ENCODE results near the gene TBX5. TPM values are rescaled to one million over a fixed set of nuclear protein-coding genes. Genes with fewer than 3 reads are reported as not detected.

TBX5 gene
- total and polyA plus RNA-seq, 2 of the 4 experiments (the other 2 are of a cell fraction): 13.3 to 14.7 TPM

- ChIA-PET CTCF (no interaction called here), POLR2A (ENCODE audit: unreplicated experiment) (no interaction called here)
- intact Hi-C loops (cut with micrococcal nuclease) (no loop called here), dilution Hi-C loops (cut with HindIII; ENCODE audit: low sequenced_read_pairs, unreplicated experiment) (no loop called here), in situ Hi-C loops (cut with MboI; ENCODE audit: low sequenced_read_pairs) (no loop called here)
- Histone ChIP-seq H3K4ac (ENCODE audit: low read depth, low read length) (no peak overlapping the region), H3K9me3 (ENCODE audit: control insufficient read depth, insufficient read depth, low read length) (no peaks in the 10 kb centered on the region), H3K27ac (ENCODE audit: insufficient read depth, low read length) (no peak overlapping the region), H2AK5ac (ENCODE audit: low read depth, low read length) (no peak overlapping the region), H3K18ac (ENCODE audit: low read depth, low read length) (no peak overlapping the region), H3K4me3 (ENCODE audit: insufficient read depth, low read depth, low read length) (no peak overlapping the region), H2AFZ (replicated peaks; ENCODE audit: low read length, poor library complexity) (no peak overlapping the region), H3K9ac (ENCODE audit: low read depth, low read length) (no peak overlapping the region), H2BK120ac (ENCODE audit: low read depth, low read length) (no peak overlapping the region), H4K8ac (ENCODE audit: low read depth in 2 of 2, low read length in 2 of 2) (no peak overlapping the region), H3K4me1 (ENCODE audit: control insufficient read depth, insufficient read depth, low read length) (no peaks in the 10 kb centered on the region), H3K4me2 (ENCODE audit: low read depth, low read length) (no peak overlapping the region), H3K9me1 (ENCODE audit: insufficient read depth, low read length) (peaks cover 14% of the 10 kb centered on the region; the same call in 1 of the 2 replicates), H4K5ac (ENCODE audit: low read depth, low read length) (no peak overlapping the region), H2AK9ac (replicated peaks; ENCODE audit: low read depth, low read length, poor library complexity) (no peak overlapping the region), H3K14ac (replicated peaks; ENCODE audit: low read depth, low read length) (no peak overlapping the region), H4K20me1 (ENCODE audit: insufficient read depth, low read length) (peaks cover 27% of the 10 kb centered on the region; the same call in 1 of the 2 replicates), H3K27me3 (ENCODE audit: control insufficient read depth, insufficient read depth, low read length) (no peaks in the 10 kb centered on the region), H2BK5ac (ENCODE audit: low read depth, low read length, poor library complexity, severe bottlenecking) (peak overlapping the region; percentile 47), H3K79me1 (ENCODE audit: low read depth in 1 of 2, low read length in 2 of 2) (peaks cover 54 to 85% of the 10 kb centered on the region in 2 experiments), H3K56ac (ENCODE audit: extremely low read depth, insufficient read depth, low read length) (no peak overlapping the region), H3K23ac (ENCODE audit: low read depth, low read length) (no peak overlapping the region), H3K36me3 (ENCODE audit: control insufficient read depth, insufficient read depth, low read length) (peaks cover 79% of the 10 kb centered on the region), H4K91ac (ENCODE audit: insufficient read depth, low read depth, low read length) (no peak overlapping the region), H2BK20ac (ENCODE audit: low read depth, low read length) (no peak overlapping the region), H2BK15ac (ENCODE audit: low read depth, low read length) (no peak overlapping the region)
- DNase-seq: no peak
- TF ChIP-seq SMC3 (IDR thresholded peaks at IDR 0.05; ENCODE audit: low read depth, low read length) (no peak), RAD21 (IDR thresholded peaks at IDR 0.05; ENCODE audit: low read length) (no peak), MAZ (IDR thresholded peaks at IDR 0.05; ENCODE audit: borderline replicate concordance, low read depth, low read length) (no peak), BHLHE40 (IDR thresholded peaks at IDR 0.05; ENCODE audit: low read depth, low read length) (no peak), USF2 (IDR thresholded peaks at IDR 0.05; ENCODE audit: low read depth, low read length) (no peak), CHD1 (IDR thresholded peaks at IDR 0.05; ENCODE audit: low read depth, low read length) (no peak), MXI1 (IDR thresholded peaks at IDR 0.05; ENCODE audit: borderline replicate concordance, low read depth, low read length) (no peak), NFE2L2 (IDR thresholded peaks at IDR 0.05; ENCODE audit: low read depth, low read length) (no peak), POLR2A (IDR thresholded peaks at IDR 0.05; ENCODE audit: low read depth, low read length) (no peak), CTCF (conservative IDR thresholded peaks at IDR 0.05; ENCODE audit: low read depth, low read length) (no peak), RFX5 (IDR thresholded peaks at IDR 0.05; ENCODE audit: low read depth, low read length) (no peak), MAFK (IDR thresholded peaks at IDR 0.05; ENCODE audit: low read depth, low read length) (no peak)
- no peak for ATAC-seq (ENCODE audit: low read depth)
- BruUV-seq (replicated peaks): no TSS peak
Measured at GRCh38 chr12:114360485-114360884, 45.5 kb downstream of the TBX5 start.
